Measurements from ENCODE around the gene PDE3A.
"Not testable (repeated sequence)": the region's sequence is repeated elsewhere in the genome, so short reads cannot be mapped to it uniquely, and the experiment has no call there.

Gene PDE3A

GRCh38 chr12:20592556-20592955 is 224.2 kb downstream of the PDE3A start:
- Histone ChIP-seq H3K9ac (ENCODE audit: insufficient read length) (no peak overlapping the region), H3K27ac (no peak overlapping the region), H3K9me3 (ENCODE audit: low read depth, low read length) (no peaks in the 10 kb centered on the region), H3K4me3 (no peak overlapping the region), H3K36me3 (ENCODE audit: insufficient read depth, low read length) (no peaks in the 10 kb centered on the region)
- no peak for DNase-seq (ENCODE audit: low read depth, low spot score)
- no peak for TF ChIP-seq POLR2AphosphoS5 (IDR thresholded peaks at IDR 0.05; ENCODE audit: borderline replicate concordance, low read depth, low read length)

- no peaks in the 10 kb centered on the region for H3K9me3 ChIP-seq (ENCODE audit: low read depth, low read length)
- no peak overlapping the region for H3K27ac ChIP-seq
- TF ChIP-seq POLR2AphosphoS5 (IDR thresholded peaks at IDR 0.05; ENCODE audit: borderline replicate concordance, low read depth, low read length): no peak
- no peak for TF ChIP-seq FOXP2 (optimal IDR thresholded peaks at IDR 0.05; ENCODE audit: control extremely low read depth, extremely low read length, insufficient read depth)
- no peak for TF ChIP-seq EZH2 (IDR thresholded peaks at IDR 0.05)
- no peak overlapping the region for H3K9ac ChIP-seq (ENCODE audit: insufficient read length)
- no peaks in the 10 kb centered on the region for H3K36me3 ChIP-seq (ENCODE audit: insufficient read depth, low read length)
- no peak for DNase-seq (ENCODE audit: low read depth, low spot score)
- H3K4me3 ChIP-seq: no peak overlapping the region
These were observed 225.3 kb downstream of the PDE3A start for GRCh38 chr12:20593611-20594010.

GRCh38 chr12:20596061-20596460 is 227.7 kb downstream of the PDE3A start:
- Histone ChIP-seq H3K36me3 (ENCODE audit: insufficient read depth, low read length) (no peaks in the 10 kb centered on the region), H3K9me3 (ENCODE audit: low read depth, low read length) (no peaks in the 10 kb centered on the region), H3K4me3 (no peak overlapping the region), H3K27ac (no peak overlapping the region), H3K9ac (ENCODE audit: insufficient read length) (no peak overlapping the region)
- no peak for DNase-seq (ENCODE audit: low read depth, low spot score)
- TF ChIP-seq FOXP2 (optimal IDR thresholded peaks at IDR 0.05; ENCODE audit: control extremely low read depth, extremely low read length, insufficient read depth) (no peak), EZH2 (IDR thresholded peaks at IDR 0.05) (no peak), POLR2AphosphoS5 (IDR thresholded peaks at IDR 0.05; ENCODE audit: borderline replicate concordance, low read depth, low read length) (no peak)

GRCh38 chr12:20599757-20600156 is 231.4 kb downstream of the PDE3A start:
- Histone ChIP-seq H3K4me3 (no peak overlapping the region), H3K36me3 (ENCODE audit: insufficient read depth, low read length) (no peaks in the 10 kb centered on the region), H3K9ac (ENCODE audit: insufficient read length) (no peak overlapping the region), H3K27ac (no peak overlapping the region), H3K9me3 (ENCODE audit: low read depth, low read length) (no peaks in the 10 kb centered on the region)
- DNase-seq (ENCODE audit: low read depth, low spot score): no peak
- no peak for TF ChIP-seq FOXP2 (optimal IDR thresholded peaks at IDR 0.05; ENCODE audit: control extremely low read depth, extremely low read length, insufficient read depth)
- no peak for TF ChIP-seq POLR2AphosphoS5 (IDR thresholded peaks at IDR 0.05; ENCODE audit: borderline replicate concordance, low read depth, low read length)
- no peak for TF ChIP-seq EZH2 (IDR thresholded peaks at IDR 0.05)

GRCh38 chr12:20601668-20602280 is 233.4 kb downstream of the PDE3A start:
- no peak for DNase-seq (ENCODE audit: low read depth, low spot score)

GRCh38 chr12:20602641-20603391 is 234.5 kb downstream of the PDE3A start:
- Histone ChIP-seq H3K9me3 (ENCODE audit: low read depth, low read length) (no peaks in the 10 kb centered on the region), H3K27ac (no peak overlapping the region), H3K4me3 (no peak overlapping the region), H3K36me3 (ENCODE audit: insufficient read depth, low read length) (no peaks in the 10 kb centered on the region), H3K9ac (ENCODE audit: insufficient read length) (no peak overlapping the region)
- no peak for DNase-seq (ENCODE audit: low read depth, low spot score)
- no peak for TF ChIP-seq FOXP2 (optimal IDR thresholded peaks at IDR 0.05; ENCODE audit: control extremely low read depth, extremely low read length, insufficient read depth)
- no peak for TF ChIP-seq POLR2AphosphoS5 (IDR thresholded peaks at IDR 0.05; ENCODE audit: borderline replicate concordance, low read depth, low read length)
- no peak for TF ChIP-seq EZH2 (IDR thresholded peaks at IDR 0.05)

More at GRCh38 chr12:20601668-20602280, 233.4 kb downstream of the PDE3A start:
- no peak overlapping the region for H3K4me3 ChIP-seq
- no peaks in the 10 kb centered on the region for H3K36me3 ChIP-seq (ENCODE audit: insufficient read depth, low read length)
- no peaks in the 10 kb centered on the region for H3K9me3 ChIP-seq (ENCODE audit: low read depth, low read length)
- H3K9ac ChIP-seq (ENCODE audit: insufficient read length): no peak overlapping the region
- TF ChIP-seq POLR2AphosphoS5 (IDR thresholded peaks at IDR 0.05; ENCODE audit: borderline replicate concordance, low read depth, low read length) (no peak), EZH2 (IDR thresholded peaks at IDR 0.05) (no peak), FOXP2 (optimal IDR thresholded peaks at IDR 0.05; ENCODE audit: control extremely low read depth, extremely low read length, insufficient read depth) (no peak)
- H3K27ac ChIP-seq: no peak overlapping the region

GRCh38 chr12:20604408-20605067 is 236.2 kb downstream of the PDE3A start:
- H3K9ac ChIP-seq (ENCODE audit: insufficient read length): no peak overlapping the region
- no peaks in the 10 kb centered on the region for H3K36me3 ChIP-seq (ENCODE audit: insufficient read depth, low read length)
- TF ChIP-seq FOXP2 (optimal IDR thresholded peaks at IDR 0.05; ENCODE audit: control extremely low read depth, extremely low read length, insufficient read depth) (no peak), POLR2AphosphoS5 (IDR thresholded peaks at IDR 0.05; ENCODE audit: borderline replicate concordance, low read depth, low read length) (no peak), EZH2 (IDR thresholded peaks at IDR 0.05) (no peak)
- no peak overlapping the region for H3K4me3 ChIP-seq
- DNase-seq (ENCODE audit: low read depth, low spot score): no peak
- no peaks in the 10 kb centered on the region for H3K9me3 ChIP-seq (ENCODE audit: low read depth, low read length)
- H3K27ac ChIP-seq: no peak overlapping the region

GRCh38 chr12:20615020-20615419 is 246.7 kb downstream of the PDE3A start:
- H3K36me3 ChIP-seq (ENCODE audit: insufficient read depth, low read length); H3K4me3 ChIP-seq; H3K9ac ChIP-seq (ENCODE audit: insufficient read length); H3K9me3 ChIP-seq (ENCODE audit: low read depth, low read length); H3K27ac ChIP-seq; DNase-seq (ENCODE audit: low read depth, low spot score): not testable (repeated sequence)

Data from SK-N-MC (cell line).